DMS153 treated with DMSO at 0.1 percent for 48 hours (cell line): Measurements from ENCODE around the gene FKBP5.
A peak's percentile ranks its signal among the peaks of the same experiment; 100 is the strongest.
"Not testable (repeated sequence)": the region's sequence is repeated elsewhere in the genome, so short reads cannot be mapped to it uniquely, and the experiment has no call there.

Source experiments
- DNase-seq: peaks from one replicate; lab custom pipeline; 2025; ENCODE audit not compliant: unreplicated experiment; lab: John Stamatoyannopoulos, UW

FKBP5 gene

DNA sequence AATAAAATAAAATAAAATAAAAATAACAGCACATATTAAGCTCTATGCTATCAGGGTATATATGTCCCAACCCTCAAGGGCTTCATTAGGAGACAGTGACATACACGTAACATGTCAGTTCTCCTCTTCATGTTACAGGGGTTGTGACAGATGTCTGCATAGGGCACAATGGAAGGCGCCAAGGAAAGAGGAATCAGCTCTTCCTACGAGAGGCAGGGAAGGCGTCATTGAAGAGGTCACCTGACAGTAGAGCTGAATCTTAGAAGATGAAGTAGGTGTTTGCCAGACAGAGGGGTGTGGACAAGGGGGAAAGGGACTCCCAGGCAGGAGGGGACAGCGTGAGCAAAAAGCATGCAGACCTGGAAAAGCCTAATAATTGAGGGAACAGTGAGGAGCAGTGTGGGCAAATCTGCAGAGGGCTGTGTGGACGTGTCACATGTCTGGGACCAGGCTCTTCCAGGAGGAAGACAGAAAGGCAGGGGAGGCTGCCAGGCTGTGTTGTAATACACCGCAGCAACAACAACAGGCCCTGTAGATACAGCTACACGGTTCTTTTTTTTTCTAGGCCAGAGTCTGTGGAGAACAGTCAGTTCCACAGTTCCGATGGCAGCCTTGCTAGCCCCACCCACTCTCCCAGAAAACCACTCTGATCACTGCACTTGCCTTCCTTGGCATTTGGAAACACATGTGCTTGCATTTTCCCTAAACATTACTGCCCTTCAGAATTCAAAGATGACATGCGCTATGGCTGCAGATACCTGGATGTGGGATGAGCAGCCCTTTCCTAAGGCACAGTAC lies 2.5 kb upstream of the FKBP5 start:
- DNase-seq, result no peak

DNA sequence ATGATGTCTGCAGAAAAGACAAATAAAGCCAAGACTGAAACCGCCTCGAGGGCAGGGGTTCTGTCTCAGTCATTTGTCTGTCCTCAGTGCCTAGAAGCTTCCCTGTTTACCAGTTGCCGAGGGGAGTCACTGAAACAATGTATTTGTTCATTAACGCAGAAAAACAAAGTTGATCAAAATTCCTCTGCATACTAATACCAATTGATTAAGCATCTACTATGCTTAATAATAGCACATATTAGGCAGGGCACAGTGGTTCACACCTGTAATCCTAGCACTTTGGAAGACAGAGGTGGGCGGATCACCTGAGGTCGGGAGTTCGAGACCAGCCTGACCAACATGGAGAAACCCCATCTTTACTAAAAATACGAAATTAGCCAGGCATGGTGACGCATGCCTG lies 1.8 kb upstream of the FKBP5 start:
- no peak for DNase-seq

DNA sequence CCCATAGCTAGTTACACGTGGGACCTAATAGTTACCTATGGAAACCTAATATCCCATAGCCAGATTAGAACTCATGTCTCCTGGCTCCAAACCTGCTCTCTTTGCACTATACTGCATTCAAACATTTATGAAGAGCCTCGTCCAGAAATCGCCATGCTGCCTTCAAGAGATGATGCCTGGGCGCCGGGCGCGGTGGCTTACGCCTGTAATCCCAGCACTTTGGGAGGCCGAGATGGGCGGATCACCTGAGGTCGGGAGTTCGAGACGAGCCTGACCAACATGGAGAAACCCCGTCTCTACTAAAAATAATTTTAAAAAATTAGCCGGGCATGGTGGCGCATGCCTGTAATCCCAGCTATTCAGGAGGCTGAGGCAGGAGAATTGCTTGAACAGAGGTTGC lies 1.3 kb upstream of the FKBP5 start:
- not testable (repeated sequence) for DNase-seq

DNA sequence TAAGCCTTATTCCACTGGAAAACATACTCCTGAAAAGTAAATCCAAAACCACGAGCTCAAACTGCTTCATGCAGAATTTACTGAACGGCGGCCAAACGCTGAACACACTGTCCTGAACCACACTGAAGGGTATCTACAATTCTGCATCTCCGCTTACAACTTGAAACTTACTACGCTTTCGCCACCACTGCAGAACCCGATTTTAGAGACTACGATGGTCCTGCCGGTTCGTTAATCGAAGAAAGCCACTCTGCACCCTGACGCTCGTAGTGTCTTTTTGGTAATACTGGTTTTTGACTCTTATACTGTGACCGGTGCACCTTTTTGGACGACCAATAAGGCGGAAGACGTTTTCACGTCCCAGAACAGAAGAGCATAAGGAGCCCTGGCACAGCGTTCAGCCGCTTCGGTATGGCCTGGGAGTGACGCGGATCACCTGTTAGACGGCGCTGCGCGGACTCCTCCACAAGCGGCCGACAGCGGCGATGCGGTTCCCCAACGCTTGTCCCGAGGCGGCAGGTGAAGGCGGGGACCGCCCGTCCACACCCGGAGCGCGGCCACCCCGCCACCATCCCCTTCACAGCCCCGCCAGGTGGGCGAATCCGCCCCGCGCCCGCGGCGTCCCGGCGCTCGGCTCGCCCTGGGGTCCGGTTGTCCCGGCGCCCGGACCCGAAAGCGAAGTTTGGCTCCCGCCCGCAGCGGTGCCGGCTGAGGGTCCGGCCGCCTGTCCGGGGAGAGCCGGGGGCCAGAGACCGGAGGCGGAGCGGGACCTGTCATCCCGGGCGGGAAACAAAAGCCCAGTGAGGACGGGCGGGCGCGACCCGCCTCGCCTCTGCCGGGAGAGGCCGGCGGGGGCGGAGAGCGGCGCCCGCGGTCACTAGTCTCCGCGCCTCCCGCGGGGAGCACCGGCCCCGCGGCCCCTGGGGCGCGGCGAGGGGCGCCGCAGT lies 784 bp downstream of the FKBP5 start:
- peak; percentile 47 for DNase-seq

DNA sequence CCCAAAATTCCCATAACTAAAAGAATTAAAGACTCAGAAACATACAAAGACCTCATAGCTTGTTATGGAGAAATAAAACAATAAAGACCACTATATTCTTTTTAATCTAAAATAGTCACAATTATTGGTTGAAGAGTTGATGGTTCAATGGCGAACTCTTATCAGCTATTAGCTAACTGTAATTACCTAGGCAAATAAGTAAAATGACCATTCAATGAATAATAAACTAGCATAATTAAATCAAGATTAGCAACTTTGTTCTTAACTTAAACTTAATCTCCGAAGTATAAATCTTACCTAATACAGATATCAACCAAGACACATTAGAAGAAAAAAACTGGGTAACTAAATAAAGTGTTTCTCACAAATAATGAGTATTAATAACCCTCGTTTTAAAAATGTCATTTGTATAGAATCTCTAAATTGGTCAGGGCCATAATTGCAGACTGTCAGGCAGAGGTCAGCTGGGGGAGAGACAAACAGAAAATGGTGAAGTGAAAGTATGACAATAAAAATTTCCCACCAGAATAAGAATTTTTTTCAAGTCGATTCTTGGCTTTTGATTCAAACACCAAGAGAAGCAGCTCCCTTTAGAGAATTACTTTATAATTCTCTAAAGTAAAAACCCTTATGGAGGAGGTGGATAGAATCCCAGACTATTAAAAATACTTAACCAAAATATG lies 1.7 kb downstream of the FKBP5 start:
- DNase-seq, result no peak

DNA sequence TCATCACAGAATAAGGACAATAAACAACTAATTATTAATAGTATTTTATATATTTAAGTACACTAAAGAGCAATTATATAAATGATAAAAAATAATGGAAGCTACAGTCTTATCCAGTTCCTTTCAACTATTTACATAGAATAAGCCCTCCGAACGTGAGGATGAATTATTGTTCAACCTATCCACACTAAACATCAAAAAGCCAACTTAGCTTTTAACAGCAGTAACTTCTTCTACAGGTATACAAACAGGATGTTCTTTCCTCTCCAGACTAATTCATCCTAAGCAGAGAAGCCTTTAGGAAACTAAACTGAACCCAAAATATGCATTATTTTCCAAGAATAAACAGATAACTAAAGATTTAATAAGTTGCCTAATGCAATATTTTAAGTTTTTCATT lies 2.3 kb downstream of the FKBP5 start:
- no peak for DNase-seq

DNA sequence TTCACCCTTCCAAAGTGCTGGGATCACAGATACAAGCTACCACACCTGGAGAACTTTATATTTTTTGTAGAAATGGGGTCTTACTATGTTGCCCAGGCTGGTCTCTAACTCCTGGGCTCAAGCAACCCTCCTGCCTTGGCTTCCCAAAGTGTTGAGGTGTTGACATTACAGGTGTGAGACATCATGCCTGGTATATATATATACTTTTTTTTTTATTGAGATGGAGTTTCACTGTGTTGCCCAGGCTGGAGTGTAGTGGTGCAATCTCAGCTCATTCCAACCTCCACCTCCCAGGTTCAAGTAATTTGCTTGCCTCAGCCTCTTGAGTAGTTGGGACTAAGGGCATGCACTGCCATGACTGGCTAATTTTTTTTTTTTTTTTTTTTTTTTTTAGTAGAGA lies 5.4 kb downstream of the FKBP5 start:
- DNase-seq, result no peak

DNA sequence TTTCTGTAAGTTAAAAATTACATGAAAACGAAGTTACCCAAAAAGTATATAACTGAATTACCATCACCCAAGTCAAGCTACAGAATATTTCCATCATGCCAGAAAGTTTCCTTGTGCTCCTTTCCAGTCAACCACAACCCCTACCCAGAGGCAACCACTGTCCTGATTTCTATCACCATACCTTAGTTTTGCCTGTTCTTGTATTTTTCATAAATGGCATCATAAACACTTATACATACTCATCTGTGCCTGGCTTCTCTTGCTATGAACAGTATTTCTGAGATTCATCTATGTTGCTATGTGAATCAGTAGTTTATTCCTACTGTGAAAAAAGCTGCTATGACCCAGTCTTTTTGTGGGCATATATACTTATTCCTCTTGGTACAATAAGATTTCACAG lies 7.4 kb downstream of the FKBP5 start:
- no peak for DNase-seq

DNA sequence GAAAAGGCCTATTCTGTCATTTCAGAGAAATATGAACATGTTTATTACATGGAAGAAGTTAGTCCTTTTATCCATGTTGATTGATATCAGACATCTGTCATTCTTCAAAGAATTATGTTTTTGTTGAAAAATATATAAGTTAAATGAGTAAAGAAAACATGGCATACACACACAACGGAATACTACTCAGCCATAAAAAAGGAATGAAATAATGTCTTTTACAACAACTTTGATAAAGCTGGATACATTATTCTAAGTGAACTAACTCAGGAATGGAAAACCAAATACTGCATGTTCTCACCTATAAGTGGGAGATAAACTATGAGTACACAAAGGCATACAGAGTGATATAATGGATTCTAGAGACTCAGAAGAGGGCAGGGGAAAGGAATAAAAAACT lies 9.3 kb downstream of the FKBP5 start:
- no peak for DNase-seq

DNA sequence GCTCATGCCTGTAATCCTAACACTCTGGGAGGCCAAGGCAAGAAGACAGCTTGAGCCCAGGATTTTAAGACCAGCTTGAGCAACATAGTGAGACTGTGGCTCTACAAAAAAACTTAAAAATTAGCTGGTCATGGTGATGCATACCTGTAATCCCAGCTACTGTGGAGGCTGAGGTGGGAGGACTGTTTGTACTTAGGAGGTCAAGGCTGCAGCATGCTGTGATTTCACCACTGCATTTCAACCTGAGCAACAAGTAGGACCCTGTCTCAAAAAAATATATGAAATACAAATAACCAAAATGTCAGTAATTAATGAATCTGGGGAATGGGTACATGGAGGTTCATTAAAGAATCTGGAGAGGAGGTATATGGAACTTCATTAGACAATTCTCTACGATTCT lies 9.9 kb downstream of the FKBP5 start:
- DNase-seq, result no peak

DNA sequence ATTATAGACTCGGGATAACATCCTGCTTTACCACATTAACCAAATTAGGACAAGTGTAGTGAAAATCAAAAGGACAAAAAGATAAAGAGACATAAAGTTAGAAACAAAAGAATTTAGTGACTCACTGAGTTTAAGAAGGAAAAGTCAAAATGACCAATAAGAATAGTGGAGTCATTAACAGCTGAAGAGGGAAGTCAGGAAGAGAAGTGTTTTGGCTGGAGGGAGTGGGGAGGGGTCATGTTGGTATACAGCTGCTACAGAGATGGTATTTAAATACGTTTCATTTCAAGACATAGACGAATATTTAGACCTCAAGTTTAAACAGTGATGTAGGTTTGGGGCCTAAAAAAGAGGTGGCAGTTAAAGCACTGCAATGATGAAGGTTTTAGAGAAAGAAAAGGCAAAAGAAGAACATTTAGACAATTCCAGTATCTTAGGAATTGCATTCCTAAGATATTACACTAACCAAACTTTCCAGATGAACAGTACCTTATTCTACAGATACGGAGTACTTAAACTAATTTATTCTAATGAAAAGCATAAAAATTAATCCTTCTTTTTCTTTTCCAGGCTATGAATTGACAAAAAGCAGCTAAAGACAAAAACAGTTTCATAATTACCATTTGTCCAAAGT lies 10.6 kb downstream of the FKBP5 start:
- DNase-seq, result no peak

DNA sequence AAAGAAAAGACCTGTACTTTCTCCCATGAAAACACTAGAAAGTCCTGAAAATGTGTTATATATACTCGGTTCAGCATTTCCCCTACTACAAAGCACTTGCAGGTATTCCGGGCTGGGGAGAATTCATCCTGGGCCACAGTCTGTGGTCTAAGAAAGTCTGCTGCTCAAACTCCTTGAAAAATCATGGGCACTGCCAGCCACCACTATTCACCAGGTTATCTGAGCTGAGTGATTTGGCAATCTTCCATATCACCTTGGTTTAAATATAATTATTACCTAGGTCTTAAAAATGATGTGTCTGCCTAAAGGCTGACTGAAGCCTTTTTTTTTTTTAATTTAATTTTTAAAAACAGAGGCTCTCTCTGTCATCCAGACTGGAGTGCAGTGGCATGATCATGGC lies 11.3 kb downstream of the FKBP5 start:
- no peak for DNase-seq

DNA sequence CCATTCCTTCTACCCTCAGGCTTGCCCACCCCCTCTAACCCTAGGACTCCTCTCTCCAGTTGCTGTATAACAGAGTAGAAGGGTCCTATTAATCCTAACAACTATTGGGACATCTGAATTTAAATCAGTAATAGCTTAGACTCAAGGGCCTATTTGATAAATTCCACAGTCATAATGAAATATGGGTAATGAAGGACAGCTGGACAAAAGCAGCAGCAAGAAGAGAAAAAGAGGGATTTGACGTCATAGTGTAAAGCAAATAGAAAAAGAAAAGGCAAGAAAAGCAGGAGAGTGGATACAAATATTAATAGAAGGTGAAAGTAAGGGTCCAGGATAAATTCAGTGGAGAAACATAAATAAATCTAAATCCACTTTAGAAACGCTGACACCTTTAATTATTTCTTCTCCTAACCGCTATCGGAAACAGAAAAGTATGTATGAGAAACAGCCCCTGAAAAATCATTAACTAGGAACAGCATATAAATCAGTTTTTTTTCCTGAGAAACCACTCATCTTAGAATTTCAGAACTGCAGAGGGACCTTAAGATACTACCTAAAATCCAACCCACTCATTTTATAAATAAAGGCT lies 12.8 kb downstream of the FKBP5 start:
- no peak for DNase-seq

DNA sequence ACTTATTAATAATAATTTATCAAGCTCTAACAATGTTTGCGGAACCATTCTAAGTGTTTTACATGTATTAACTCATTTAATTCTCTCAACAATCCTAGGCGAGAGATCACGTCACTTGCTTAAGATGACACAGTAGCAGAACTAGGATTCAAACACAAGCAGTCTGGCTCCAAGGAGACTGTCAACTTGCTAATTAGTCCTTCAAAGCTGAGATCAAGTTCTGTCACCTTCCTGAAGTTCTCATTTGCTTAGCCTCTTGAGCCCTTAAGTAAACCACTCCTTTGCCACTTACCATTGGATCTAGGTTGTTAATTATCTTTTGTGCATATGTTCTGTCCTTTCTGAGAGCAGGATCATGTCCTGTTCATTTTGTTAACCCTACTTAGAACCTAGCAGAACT lies 14.1 kb downstream of the FKBP5 start:
- DNase-seq, result no peak

DNA sequence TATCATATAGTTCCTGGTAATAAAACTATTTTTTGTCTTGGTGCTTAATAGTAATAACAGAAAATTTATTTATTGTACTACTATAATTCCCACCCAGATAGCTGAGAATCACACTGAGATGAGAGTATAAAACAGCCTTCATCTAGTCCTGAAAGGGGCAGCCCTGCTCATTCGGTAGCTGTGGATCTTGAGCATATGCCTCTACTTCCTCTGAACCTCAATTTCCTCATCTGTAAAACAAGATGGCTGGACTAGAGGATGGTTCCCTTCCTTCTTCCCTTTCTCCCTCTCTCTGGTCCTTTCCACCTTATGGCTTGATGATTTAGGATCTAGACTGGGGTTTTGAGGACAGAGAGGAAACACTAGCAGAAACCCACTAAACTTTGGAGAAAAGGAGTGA lies 15.0 kb downstream of the FKBP5 start:
- DNase-seq, result no peak

DNA sequence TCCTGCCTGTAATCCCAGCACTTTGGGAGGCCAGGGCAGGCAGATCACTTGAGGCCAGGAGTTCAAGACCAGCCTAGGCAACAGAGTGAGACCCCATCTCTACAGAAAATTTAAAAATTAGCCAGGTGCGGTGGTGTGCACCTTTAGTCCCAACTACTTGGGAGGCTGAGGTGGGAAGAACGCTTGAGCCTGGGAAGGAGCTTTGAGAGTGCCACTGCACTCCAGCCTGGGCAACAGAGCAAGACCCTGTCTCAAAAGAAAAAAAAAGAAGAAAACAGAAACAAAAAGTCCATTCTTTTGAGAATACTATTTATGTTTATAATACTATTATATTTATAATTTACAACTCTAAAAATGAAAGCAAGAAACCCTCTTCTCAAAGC lies 15.4 kb downstream of the FKBP5 start:
- not testable (repeated sequence) for DNase-seq

DNA sequence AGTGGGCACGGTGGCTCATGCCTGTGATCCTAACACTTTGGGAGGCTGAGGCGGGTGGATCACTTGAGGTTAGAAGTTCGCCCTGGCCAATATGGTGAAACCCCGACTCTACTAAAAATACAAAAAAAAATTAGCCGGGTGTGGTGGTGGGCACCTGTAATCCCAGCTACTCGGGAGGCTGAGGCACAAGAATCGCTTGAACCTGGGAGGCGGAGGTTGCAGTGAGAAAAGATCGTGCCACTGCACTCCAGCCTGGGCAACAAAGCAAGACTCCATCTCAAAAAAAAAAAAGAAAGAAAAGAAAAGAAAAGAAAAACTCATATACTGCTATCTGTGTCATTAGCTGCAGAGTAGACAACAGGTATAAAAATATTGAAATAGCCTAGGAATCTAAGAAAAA lies 18.3 kb downstream of the FKBP5 start:
- DNase-seq, result not testable (repeated sequence)

DNA sequence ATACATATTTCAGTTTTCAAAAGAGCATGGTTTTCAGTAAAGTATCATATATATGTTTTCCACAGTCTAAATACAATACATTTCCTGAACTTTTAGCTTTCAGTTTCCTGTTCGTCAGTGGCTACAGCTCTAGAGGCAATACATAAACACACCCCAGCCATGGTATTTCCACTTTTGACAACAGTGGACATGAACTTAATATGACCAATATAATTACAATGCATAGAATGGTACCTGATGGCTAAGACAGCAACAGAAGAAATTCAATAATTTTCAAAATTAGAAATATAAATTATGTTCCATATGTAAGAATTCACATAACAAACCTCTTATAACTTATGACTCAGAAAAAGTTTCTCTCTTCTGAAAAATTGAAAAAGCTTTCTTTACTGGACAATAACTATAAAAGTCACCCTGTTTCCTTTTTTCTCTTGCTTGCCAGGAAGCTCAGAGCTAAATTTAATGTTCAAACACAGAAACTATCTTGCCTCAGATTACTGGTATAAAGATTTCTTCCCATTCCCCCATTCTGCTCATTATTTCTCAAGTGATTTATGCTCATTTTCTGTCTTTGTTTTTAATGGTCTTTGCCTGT lies 19.2 kb downstream of the FKBP5 start:
- DNase-seq, result no peak

DNA sequence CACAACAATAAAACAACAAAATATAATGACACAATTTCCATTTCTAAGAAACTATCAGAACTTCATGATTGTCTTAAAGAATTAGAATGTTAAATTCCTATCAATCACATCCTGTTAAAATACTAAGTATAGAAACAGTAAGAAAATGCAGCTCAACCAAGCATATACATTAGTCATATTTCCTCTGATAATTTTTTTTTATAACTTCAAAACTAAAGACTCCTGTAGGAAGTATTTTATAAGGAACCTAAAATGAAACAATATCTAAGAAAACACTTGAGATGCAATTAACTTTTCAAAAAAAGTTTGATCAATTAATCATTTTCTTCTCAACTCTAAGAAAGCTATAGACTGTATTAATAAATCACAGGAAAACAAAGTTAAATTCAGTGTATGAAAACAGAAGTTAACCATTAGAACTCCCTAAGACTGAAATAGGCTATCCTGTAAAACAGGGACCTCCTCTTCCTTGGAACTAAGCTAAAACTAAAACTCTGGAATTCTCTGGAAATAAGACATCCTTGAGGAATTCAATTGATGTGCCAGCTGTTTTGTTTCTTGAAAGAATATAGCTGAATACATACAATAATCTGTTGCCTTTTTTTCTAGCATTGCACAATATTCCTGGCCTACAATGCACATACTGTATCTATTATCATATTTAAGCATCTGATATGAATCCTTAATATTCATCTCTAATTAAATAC lies 19.8 kb downstream of the FKBP5 start:
- DNase-seq, result no peak

DNA sequence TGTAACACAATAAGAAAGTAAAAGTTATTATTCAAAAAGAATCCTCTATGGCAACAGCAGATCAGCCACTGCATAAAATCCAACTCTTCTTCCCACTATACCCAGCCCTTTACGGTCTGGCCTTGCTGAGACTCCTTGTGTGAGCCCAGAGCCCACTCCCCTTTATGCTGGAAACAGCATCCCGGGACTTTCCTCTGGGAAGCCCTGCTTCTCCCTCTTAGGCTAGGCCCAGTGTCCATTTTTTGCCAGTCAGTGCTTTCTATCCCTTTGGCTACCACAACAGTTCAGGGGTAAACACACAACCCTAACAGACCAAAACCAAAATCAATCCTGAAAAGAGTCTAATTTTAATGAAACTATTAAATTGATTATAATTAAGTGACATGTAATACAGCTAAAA lies 20.6 kb downstream of the FKBP5 start:
- DNase-seq, result no peak
